NOMO-1 (cell line): ENCODE measurements around the gene PPP4R1.
"Not testable (repeated sequence)": the region's sequence is repeated elsewhere in the genome, so short reads cannot be mapped to it uniquely, and the experiment has no call there.

Experiments used
- DNase-seq, 2 experiments: peaks; one replicate each; lab custom pipeline; 2025; ENCODE audit not compliant: unreplicated experiment in 2 of 2; lab: John Stamatoyannopoulos, UW

Gene PPP4R1

GRCh38 chr18:9631814-9632496 is 17.6 kb upstream of the PPP4R1 start:
- no peak for DNase-seq

GRCh38 chr18:9630444-9630843 is 16.1 kb upstream of the PPP4R1 start:
- no peak for DNase-seq

GRCh38 chr18:9629709-9630108 is 15.3 kb upstream of the PPP4R1 start:
- peak in 1 of 2 experiments; percentile 30 for DNase-seq

GRCh38 chr18:9628984-9629383 is 14.6 kb upstream of the PPP4R1 start:
- no peak for DNase-seq

- DNase-seq, result no peak
Observed at GRCh38 chr18:9627642-9628041, 13.3 kb upstream of the PPP4R1 start.

GRCh38 chr18:9619990-9620389 is 5.6 kb upstream of the PPP4R1 start:
- no peak for DNase-seq

GRCh38 chr18:9619545-9619944 is 5.2 kb upstream of the PPP4R1 start:
- DNase-seq, result peak in 1 of 2 experiments; percentile 38

GRCh38 chr18:9619056-9619455 is 4.7 kb upstream of the PPP4R1 start:
- no peak for DNase-seq

- no peak for DNase-seq
Observed at GRCh38 chr18:9617006-9617542, 2.7 kb upstream of the PPP4R1 start.

GRCh38 chr18:9616049-9616448 is 1.7 kb upstream of the PPP4R1 start:
- DNase-seq, result no peak

- no peak for DNase-seq
Observed at GRCh38 chr18:9615280-9615797, 980 bp upstream of the PPP4R1 start.

- DNase-seq, result peak; percentile 40 to 55
Observed at GRCh38 chr18:9613550-9614400, 584 bp downstream of the PPP4R1 start.

GRCh38 chr18:9612977-9613376 is 1.4 kb downstream of the PPP4R1 start:
- no peak for DNase-seq

GRCh38 chr18:9612215-9612830 is 2.0 kb downstream of the PPP4R1 start:
- peak; percentile 29 to 71 for DNase-seq

- no peak for DNase-seq
Observed at GRCh38 chr18:9609190-9609589, 5.2 kb downstream of the PPP4R1 start.

- no peak for DNase-seq
Observed at GRCh38 chr18:9608728-9609127, 5.6 kb downstream of the PPP4R1 start.

GRCh38 chr18:9608298-9608697 is 6.1 kb downstream of the PPP4R1 start:
- no peak for DNase-seq

- DNase-seq, result not testable (repeated sequence)
Observed at GRCh38 chr18:9607111-9607510, 7.2 kb downstream of the PPP4R1 start.

- DNase-seq, result no peak
Observed at GRCh38 chr18:9606039-9606438, 8.3 kb downstream of the PPP4R1 start.

- no peak for DNase-seq
Observed at GRCh38 chr18:9604348-9604747, 10.0 kb downstream of the PPP4R1 start.

GRCh38 chr18:9599328-9599727 is 15.0 kb downstream of the PPP4R1 start:
- DNase-seq, result no peak
